RWPE1 (cell line): ENCODE measurements around the gene XIAP.
"Not testable (repeated sequence)": the region's sequence is repeated elsewhere in the genome, so short reads cannot be mapped to it uniquely, and the experiment has no call there.

ENCODE experiments used
- CTCF ChIA-PET: fragments of 350-600 bp; sonication (Branson Sonifier 250); formaldehyde crosslinking; extraction: SDS; loops from one replicate; lab custom pipeline; 2021; lab: Yijun Ruan, JAX
- POLR2A ChIA-PET: fragments of 400-600 bp; formaldehyde crosslinking; extraction: SDS; loops from one replicate; lab custom pipeline; 2020; ENCODE audit warnings: antibody characterized with exemption; ENCODE audit not compliant: low non-redundant PET; lab: Yijun Ruan, JAX
- DNase-seq: peaks from one replicate; pipeline ENCODE4 v3.0.0; 2012; ENCODE audit warnings: low spot score
- H3K27ac ChIP-seq: fragments of 450-650 bp; 2 replicates; pipeline ENCODE4 v1.5.1; 2017
- TF ChIP-seq, protein P1 (sequence below): fragments of 450-650 bp; conservative IDR thresholded peaks from 2 replicates; pipeline ENCODE4 v1.5.1; 2017; ENCODE audit warnings: low read depth, mild to moderate bottlenecking

XIAP gene

DNA sequence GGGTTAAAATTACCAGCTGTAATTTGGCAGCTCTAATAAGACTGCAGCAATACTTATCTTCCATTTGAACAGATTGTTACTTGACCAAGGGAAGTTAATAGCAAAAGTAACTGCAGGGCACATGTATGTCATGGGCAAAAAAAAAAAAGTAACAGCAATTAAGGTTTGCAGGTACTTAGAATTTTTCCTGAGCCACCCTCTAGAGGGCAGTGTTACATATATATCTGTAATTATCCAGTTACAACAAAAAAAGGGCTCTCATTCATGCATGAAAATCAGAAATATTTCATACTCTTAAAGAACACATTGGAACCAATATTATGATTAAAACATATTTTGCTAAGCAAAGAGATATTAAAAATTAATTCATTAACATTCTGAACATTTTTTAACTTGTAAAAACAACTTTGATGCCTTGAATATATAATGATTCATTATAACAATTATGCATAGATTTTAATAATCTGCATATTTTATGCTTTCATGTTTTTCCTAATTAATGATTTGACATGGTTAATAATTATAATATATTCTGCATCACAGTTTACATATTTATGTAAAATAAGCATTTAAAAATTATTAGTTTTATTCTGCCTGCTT lies 25.1 kb downstream of the XIAP start:
- no peak overlapping the region for H3K27ac ChIP-seq
- peak; percentile 20 for DNase-seq
- ChIA-PET POLR2A (no interaction called here), CTCF (interaction anchor here (0.6 kb wide), 1 partner anchor 62 kb away, joined by 9 read pairs; no protein-coding TSS in a partner anchor)
- TF ChIP-seq, protein P1, sequence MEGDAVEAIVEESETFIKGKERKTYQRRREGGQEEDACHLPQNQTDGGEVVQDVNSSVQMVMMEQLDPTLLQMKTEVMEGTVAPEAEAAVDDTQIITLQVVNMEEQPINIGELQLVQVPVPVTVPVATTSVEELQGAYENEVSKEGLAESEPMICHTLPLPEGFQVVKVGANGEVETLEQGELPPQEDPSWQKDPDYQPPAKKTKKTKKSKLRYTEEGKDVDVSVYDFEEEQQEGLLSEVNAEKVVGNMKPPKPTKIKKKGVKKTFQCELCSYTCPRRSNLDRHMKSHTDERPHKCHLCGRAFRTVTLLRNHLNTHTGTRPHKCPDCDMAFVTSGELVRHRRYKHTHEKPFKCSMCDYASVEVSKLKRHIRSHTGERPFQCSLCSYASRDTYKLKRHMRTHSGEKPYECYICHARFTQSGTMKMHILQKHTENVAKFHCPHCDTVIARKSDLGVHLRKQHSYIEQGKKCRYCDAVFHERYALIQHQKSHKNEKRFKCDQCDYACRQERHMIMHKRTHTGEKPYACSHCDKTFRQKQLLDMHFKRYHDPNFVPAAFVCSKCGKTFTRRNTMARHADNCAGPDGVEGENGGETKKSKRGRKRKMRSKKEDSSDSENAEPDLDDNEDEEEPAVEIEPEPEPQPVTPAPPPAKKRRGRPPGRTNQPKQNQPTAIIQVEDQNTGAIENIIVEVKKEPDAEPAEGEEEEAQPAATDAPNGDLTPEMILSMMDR, result peak; percentile 57

DNA sequence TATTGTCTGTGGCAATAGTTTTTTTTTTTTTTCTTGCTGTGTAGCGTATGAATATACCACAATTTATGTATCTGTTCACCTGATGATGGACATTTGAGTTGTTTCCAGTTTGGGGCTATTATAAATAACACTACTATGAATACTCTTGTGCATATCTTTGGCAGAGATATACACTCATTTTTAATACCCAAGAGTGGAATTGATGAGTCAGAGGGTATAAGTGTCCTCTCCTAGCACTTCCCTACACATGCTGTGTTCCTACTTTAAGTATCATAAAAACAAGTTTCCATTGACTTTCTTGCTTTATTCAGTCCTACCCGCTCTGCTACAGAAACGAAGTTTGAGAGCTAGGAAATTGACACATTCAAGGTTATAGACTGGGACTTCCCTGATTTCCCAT lies 39.8 kb downstream of the XIAP start:
- ChIA-PET CTCF (no interaction called here), POLR2A (no interaction called here)
- no peak for DNase-seq
- TF ChIP-seq, protein P1, result no peak
- H3K27ac ChIP-seq, result no peak overlapping the region

DNA sequence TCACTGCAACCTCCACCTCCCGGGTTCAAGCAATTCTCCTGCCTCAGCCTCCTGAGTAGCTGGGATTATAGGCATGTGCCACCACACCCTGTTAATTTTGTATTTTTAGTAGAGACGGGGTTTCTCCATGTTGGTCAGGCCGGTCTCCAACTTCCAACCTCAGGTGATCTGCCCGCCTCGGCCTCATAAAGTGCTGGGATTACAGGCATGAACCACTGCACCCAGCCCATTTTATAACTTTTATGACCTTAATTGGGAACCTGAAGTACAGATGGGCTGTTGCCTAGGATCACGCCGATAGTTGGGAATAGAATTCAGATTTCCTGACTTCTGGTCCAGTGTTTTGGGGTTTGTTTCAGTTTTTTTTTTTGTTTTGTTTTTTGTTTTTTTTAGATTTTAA lies 43.4 kb downstream of the XIAP start:
- CTCF ChIA-PET, POLR2A ChIA-PET, DNase-seq, H3K27ac ChIP-seq: not testable (repeated sequence)

DNA sequence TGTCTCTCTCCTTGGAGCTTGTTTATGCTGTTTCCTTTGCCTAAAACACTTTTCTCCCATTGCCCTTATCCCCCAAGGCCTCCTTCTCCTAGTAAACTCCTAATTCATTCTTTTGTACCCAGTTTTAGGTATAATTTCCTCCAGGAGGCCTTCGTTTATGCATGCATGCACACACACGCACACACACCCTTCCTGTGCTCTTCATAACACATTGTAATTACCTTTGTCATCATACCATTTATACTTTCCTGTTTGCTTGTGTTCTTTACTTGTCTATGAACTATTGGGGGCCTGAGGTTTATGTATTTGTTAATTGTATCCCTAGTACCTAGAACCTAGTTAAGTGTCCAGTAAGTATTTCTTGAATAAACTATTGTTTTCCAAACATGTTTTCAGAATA lies 45.5 kb downstream of the XIAP start:
- POLR2A ChIA-PET, result no interaction called here
- no peak overlapping the region for H3K27ac ChIP-seq
- CTCF ChIA-PET, result no interaction called here
- no peak for DNase-seq
- TF ChIP-seq, protein P1, result no peak

DNA sequence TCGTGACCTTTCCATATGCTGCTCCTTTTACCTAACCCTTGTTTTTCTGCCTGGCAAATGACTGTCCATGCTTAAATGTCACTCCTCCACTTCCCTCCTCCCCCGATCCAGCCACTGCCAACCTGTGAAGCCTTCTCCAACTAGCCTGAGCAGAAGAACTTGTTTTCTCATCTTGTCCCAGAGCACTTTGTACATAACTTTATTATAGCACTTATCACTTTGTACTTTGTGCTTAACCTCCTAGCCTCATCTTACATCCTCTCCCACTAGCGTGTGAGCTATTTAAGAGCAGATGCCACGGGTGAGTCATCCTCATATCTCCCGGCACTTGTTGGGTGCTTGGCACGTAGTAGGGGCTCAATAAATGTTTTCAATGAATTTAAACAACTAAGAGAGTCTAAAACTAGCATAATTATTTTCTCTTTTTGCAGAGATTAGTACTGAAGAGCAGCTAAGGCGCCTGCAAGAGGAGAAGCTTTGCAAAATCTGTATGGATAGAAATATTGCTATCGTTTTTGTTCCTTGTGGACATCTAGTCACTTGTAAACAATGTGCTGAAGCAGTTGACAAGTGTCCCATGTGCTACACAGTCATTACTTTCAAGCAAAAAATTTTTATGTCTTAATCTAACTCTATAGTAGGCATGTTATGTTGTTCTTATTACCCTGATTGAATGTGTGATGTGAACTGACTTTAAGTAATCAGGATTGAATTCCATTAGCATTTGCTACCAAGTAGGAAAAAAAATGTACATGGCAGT lies 46.9 kb downstream of the XIAP start:
- ChIA-PET POLR2A (no interaction called here), CTCF (no interaction called here)
- H3K27ac ChIP-seq, result no peak overlapping the region
- no peak for DNase-seq
- TF ChIP-seq, protein P1, result no peak

DNA sequence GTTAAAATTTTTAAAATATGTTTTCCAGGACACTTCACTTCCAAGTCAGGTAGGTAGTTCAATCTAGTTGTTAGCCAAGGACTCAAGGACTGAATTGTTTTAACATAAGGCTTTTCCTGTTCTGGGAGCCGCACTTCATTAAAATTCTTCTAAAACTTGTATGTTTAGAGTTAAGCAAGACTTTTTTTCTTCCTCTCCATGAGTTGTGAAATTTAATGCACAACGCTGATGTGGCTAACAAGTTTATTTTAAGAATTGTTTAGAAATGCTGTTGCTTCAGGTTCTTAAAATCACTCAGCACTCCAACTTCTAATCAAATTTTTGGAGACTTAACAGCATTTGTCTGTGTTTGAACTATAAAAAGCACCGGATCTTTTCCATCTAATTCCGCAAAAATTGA lies 49.7 kb downstream of the XIAP start:
- ChIA-PET CTCF (no interaction called here), POLR2A (no interaction called here)
- no peak overlapping the region for H3K27ac ChIP-seq
- TF ChIP-seq, protein P1, result no peak
- no peak for DNase-seq

DNA sequence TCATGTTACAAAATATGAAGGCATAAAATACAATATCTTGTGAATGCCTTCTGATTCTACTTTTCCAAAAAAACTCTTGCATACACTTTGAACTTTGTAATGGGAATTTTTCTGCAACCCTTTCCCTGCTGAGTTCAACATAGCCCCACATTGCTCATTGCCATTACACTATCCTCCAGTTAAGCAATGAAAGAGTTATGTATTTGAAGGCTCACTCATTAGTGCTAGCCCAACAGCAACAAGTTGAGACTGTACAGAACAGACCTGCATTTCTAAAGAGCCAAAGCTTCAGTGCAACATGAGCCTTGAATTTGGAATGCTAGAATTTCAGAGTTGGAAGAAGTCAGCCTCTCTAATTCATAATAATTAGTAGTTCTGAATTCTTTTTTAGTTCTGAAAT lies 57.2 kb downstream of the XIAP start:
- H3K27ac ChIP-seq, result no peak overlapping the region
- ChIA-PET POLR2A (no interaction called here), CTCF (no interaction called here)
- DNase-seq, result no peak
- TF ChIP-seq, protein P1, result no peak
